Measurements from ENCODE around the gene ZNF777.
"Not testable (repeated sequence)": the region's sequence is repeated elsewhere in the genome, so short reads cannot be mapped to it uniquely, and the experiment has no call there.

- TF ChIP-seq CTCF (conservative IDR thresholded peaks at IDR 0.05; ENCODE audit: low read length); EZH2phosphoT487 (IDR thresholded peaks at IDR 0.05; ENCODE audit: borderline replicate concordance): not testable (repeated sequence)
Measured at GRCh38 chr7:149446026-149446425, 14.8 kb downstream of the ZNF777 start.
